GM04504 (cell line): Measurements from ENCODE around the gene RNF121.
A peak's percentile ranks its signal among the peaks of the same experiment; 100 is the strongest.
"Not testable (repeated sequence)": the region's sequence is repeated elsewhere in the genome, so short reads cannot be mapped to it uniquely, and the experiment has no call there.

Experiments
- DNase-seq: peaks from one replicate; pipeline ENCODE4 v3.0.0-alpha.2; 2012; ENCODE audit warnings: low read depth

Gene RNF121

GRCh38 chr11:71928737-71929443 lies at the start of gene RNF121:
Gene RNF121 (plus strand): TSS chr11:71929046. CDS start chr11:71929062, 16 bp downstream.
- DNase-seq: peak; percentile 88

DNA sequence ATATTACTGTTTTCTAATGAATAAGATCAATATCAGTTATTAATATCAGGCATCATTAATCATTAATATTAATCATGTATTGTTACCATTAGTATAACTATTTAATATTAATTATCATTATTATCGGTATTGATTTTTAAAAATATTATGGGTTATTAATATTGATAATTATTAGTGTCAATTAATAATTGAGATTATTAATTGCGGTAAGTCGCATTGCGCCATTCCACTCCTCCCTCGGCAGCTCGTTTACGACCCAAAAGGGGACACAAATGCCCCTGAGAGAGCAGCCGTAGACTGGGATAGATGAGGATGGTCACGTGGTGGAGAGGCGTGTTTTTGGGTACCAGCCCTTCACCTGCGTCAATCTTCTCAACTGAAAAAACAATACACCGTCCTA lies 43.0 kb upstream of the RNF121 start:
- DNase-seq: not testable (repeated sequence)

GRCh38 chr11:71888335-71889010 lies 40.4 kb upstream of the RNF121 start:
- not testable (repeated sequence) for DNase-seq

GRCh38 chr11:71889181-71889872 lies 39.5 kb upstream of the RNF121 start:
- DNase-seq: not testable (repeated sequence)

DNA sequence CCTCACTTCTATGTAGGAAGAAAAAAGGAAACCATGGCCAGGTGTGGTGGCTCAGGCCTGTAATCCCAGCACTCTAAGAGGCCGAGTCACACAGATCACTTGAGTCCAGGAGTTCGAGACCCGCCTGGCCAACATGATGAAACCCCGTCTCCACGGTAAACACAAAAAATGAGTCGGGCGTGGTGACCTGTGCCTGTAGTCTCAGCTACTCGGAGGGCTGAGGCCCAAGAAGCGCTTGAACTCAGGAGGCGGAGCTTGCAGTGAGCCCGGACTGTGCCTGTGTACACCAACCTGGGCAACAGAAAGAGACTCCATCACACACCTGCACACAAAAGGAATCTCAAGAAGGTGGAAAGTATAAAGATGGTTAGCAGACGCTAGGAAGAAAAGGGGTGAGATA lies 32.9 kb upstream of the RNF121 start:
- no peak for DNase-seq

- DNase-seq: not testable (repeated sequence)
These were observed 27.7 kb upstream of the RNF121 start for GRCh38 chr11:71901137-71901536.

DNA sequence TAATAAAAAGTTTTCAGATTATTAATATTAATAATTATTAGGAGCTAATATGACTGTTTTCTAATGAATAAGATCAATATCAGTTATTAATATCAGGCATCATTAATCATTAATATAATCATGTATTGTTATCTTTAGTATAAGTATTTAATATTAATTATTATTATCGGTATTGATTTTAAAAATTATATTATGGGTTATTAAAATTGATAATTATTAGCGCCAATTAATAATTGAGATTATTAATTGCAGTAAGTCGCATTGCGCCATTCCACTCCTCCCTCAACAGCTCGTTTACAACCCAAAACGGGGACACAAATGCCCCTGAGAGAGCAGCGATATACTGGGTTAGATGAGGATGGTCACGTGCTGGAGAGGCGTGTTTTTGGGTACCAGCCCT lies 20.6 kb upstream of the RNF121 start:
- DNase-seq: no peak

- not testable (repeated sequence) for DNase-seq
These were observed 18.1 kb upstream of the RNF121 start for GRCh38 chr11:71910775-71911174.

DNA sequence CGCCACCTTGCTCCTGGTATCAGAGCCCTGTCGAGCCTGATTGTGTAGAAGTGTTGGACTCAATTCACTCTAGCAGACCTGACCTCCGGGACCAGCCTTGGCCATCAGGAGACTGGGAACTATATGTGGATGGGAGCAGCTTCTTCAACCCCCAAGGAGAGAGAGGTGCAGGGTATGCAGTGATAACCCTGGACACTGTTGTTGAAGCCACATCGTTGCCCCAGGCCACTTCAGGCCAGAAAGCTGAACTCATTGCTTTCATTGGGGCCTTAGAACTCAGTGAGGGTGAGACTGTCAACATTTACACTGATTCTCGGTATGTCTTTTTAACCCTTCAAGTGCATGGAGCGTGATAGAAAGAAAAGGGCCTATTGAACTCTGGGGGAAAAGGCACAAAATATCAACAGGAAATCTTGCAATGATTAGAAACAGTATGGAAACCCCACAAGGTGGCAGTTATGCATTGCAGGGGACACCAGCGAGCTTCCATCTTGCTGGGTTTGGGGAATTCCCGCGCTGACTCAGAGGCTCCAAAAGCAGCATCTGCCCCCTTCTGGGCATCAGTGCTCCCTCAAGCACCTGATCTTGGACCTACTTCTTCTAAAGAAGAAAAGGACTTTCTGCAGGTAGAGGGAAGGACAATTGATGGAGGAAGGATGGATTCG lies 17.4 kb upstream of the RNF121 start:
- not testable (repeated sequence) for DNase-seq

GRCh38 chr11:71911986-71912340 lies 16.9 kb upstream of the RNF121 start:
- DNase-seq: not testable (repeated sequence)

DNA sequence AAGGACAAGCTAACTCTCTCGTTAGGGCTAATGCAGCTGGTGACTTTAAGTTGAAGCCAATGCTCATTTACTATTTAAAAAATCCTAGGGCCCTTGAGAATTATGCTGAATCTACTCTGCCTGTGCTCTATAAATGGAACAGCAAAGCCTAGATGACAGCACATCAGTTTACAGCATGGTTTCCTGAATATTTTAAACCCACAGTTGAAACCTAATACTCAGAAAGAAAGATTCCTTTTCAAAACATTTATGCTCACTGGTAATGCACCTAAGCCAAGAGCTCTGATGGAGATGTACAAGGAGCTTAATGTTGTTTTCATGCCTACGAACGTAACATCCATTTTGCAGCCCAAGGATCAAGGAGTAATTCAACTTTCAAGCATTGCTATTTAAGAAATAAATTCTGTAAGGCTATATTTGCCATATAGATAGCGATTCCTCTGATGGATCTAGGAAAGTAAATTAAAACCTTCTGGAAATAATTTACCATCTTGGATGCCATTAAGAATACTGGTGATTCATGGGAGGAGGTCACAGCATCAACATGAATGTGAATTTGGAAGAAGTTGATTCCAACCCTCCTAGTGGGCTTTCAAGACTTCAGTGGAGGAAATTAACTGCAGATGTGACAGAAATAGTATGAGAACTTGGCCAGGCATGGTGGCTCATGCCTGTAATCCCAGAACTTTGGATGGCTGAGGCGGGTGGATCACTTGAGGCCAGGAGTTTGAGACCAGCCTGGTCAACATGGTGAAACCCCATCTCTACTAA lies 14.9 kb upstream of the RNF121 start:
- peak; percentile 50 for DNase-seq

DNA sequence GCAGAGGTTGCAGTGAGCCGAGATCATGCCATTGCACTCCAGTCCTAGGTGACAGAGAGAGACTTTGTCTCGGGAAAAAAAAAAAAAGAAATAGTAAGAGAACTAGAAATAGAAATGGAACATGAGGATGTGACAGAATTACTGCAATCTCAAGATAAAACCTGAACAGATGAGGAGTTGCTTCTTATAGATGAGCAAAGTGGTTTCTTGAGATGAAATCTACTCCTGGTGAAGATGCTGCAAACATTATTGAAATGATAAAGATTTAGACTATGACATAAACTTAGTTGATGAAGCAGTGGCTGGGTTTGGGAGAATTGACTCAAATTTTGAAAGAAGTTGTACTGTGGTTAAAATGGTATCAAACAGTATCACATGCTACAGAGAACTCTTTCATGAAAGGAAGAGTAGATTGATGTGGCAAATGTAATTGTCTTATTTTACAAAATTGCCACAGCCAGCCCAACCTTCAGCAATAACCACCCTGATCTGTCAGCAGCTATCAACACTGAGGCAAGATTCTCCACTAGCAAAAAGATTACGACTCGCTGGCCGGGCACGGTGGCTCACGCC lies 14.1 kb upstream of the RNF121 start:
- no peak for DNase-seq

GRCh38 chr11:71917646-71918140 lies 11.2 kb upstream of the RNF121 start:
- no peak for DNase-seq

GRCh38 chr11:71927820-71928736 lies 768 bp upstream of the RNF121 start, which contains the start of gene XNDC1N:
Gene XNDC1N (minus strand): TSS chr11:71928594. CDS start chr11:71923353, 5,241 bp downstream.
- no peak for DNase-seq

GRCh38 chr11:71929491-71929890 lies 645 bp downstream of the RNF121 start:
- no peak for DNase-seq

- no peak for DNase-seq
These were observed 1.9 kb downstream of the RNF121 start for GRCh38 chr11:71930556-71931244.

- no peak for DNase-seq
These were observed 2.4 kb downstream of the RNF121 start for GRCh38 chr11:71931245-71931602.

GRCh38 chr11:71933141-71933933 lies 4.5 kb downstream of the RNF121 start:
- no peak for DNase-seq

DNA sequence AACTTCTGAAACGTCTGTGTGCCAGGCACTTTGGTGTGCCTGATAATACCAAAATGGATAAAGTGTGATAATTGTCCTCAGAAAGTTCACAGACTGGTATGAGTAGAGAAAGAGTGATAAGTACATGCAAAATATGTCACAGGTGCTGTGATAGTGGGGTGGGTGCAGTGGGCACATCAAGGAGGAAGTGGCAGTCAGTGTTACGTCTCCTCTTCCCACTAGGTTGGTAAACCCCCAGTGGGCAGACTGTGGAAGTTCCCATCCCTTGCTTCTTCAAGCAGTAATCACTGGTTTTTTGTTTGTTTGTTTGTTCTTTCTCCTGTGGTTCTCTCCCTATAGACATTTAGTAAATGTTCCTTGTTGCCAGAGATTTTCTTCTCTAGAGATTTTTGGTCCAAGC lies 5.4 kb downstream of the RNF121 start:
- DNase-seq: no peak
